Left cardiac atrium (tissue), 4 donors: ENCODE results near the gene ENO2. TPM values are rescaled to one million over a fixed set of nuclear protein-coding genes. Genes with fewer than 3 reads are reported as not detected.

Experiments
- ATAC-seq, 2 donors: fragments of 200-7000 bp; cut with Tn5 transposase; one replicate each; pipeline ENCODE4 v1.9.1; 2020; ENCODE audit warnings: mild to moderate bottlenecking in 2 of 2, moderate library complexity in 2 of 2
- DNase-seq: peaks from one replicate; pipeline ENCODE4 v3.0.0-alpha.2; 2020
- intact Hi-C, 2 donors: fragments of 100-400 bp; cut with DNase I; formaldehyde crosslinking; loops; one replicate each; pipeline versions ENCODE4 v1.14.1 to v1.15.1; 2022 to 2023
- total RNA-seq, 2 donors: library from RNA; stranded (reverse); fragmentation: NEBNext Ultra II Directional; extraction: Animal tissue kit (Norgen Biotek cat#: 25700); gene quantifications; one replicate each; pipeline ENCODE4 v1.2.1, GENCODE V29; 2021
- donor health status: DM: no; HTN: yes; CAD: no.
- donor health status: DM: no; HTN: yes; CAD: no; lungs with severe emphysema.
- donor health status: DM: yes; HTN: yes; CAD: no.
- donor health status: Dilated cardiomyopathy.

The ENO2 gene
- total RNA-seq, 2 donors from 2014 or later: 12.8 to 24.9 TPM

DNA sequence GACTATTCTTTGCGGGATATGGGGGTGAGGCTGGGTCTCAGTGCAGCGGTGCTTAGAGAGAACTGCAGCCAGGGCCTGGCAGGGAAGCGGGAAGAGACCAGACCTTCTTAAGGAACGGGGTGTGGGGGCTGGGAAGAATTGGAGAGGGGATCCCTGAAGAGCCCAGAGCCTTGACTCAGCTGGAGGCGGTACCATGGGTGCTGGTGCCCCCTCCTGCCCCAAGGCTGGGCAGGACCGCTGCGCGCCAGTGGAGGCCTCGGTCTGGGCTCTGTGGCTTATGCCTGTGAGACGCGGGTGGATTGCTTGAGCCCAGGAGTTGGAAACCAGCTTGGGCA is 27.9 kb downstream of the ENO2 start:
- intact Hi-C loops: no loop called here
- DNase-seq (peak; percentile 33), ATAC-seq (no peak)

DNA sequence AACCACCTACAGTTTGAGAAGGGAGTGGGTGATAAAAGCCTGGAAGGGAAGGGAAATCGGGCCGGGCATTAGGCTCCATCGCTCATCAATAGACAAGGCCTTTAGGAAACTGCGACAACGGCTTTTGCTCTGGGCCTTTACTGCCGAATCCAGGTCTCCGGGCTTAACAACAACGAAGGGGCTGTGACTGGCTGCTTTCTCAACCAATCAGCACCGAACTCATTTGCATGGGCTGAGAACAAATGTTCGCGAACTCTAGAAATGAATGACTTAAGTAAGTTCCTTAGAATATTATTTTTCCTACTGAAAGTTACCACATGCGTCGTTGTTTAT is 29.0 kb downstream of the ENO2 start:
- ATAC-seq (peak; percentile 57 to 64), DNase-seq (peak; percentile 83)
- intact Hi-C loops: no loop called here

DNA sequence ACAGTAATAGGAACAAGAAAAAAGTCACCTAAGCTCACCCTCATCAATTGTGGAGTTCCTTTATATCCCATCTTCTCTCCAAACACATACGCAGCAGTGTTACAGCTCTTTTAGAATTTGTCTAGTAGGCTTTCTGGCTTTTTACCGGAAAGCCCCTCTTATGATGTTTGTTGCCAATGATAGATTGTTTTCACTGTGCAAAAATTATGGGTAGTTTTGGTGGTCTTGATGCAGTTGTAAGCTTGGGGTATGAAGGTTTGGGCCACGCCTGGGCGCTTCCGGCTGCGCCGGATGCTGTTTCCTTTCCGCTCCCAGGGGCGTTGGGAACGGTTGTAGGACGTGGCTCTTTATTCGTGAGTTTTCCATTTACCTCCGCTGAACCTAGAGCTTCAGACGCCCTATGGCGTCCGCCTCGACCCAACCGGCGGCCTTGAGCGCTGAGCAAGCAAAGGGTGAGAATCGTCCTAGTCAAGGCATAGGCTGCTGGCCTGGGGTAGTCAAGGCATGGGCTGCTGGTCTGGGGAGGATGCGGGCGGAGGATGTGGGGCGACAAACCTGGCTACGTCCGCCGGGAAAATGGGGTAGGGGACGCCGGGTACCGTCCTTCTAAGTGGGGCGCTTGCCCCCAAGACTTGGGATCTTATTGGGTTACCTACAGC is 29.5 kb downstream of the ENO2 start, which contains the start of the genes C12orf57 and RNU7-1:
Gene C12orf57 (plus strand): TSS at position 301 of the 659 bp plus-strand sequence. CDS start 100 bp downstream, at position 401.
Gene RNU7-1 (plus strand): TSS at position 95 of the 659 bp plus-strand sequence.
- DNase-seq: peak; percentile 83
- peak; percentile 66 to 67 for ATAC-seq
- intact Hi-C loops: loop anchor here in 1 of 2 donors (2.0 kb wide), 2 partner anchors 17 to 165 kb away; partner anchors contain the start of gene C1RL

DNA sequence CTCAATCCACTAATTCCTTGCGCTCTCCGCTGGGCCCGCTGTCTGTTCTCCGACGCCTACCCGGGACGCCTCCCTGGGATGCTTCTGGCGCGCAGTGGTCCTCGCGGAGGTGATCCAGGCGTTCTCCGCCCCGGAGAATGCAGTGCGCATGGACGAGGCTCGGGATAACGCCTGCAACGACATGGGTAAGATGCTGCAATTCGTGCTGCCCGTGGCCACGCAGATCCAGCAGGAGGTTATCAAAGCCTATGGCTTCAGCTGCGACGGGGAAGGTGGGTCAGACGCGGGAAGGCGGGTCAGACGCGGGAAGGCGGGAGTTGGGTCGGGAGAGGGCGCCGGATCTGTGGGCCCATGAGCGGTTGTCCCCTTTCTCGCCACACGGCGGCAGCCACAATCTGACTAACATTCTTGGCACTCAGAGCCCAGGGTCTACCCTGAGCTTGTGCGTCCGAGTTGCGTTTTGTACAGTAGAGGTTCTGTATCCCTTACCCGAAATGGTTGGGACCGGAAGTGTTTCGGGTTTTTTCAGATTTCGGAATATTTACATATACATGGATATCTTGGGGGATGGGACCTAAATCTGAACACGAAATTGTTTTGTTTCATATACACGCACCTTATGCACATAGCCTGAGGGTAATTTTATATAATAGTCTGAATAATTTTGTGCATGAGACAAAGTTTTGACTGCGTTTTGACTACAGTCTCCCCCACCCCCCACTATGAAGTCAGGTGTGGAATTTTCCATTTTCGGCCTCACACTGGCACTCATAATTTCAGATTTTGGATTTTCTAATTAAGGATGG is 30.2 kb downstream of the ENO2 start:
- ATAC-seq: peak; percentile 75 to 80
- peak; percentile 94 for DNase-seq
- intact Hi-C loops: loop anchor here in 1 of 2 donors (2.0 kb wide), 2 partner anchors 16 to 164 kb away; partner anchors contain the start of gene C1RL

DNA sequence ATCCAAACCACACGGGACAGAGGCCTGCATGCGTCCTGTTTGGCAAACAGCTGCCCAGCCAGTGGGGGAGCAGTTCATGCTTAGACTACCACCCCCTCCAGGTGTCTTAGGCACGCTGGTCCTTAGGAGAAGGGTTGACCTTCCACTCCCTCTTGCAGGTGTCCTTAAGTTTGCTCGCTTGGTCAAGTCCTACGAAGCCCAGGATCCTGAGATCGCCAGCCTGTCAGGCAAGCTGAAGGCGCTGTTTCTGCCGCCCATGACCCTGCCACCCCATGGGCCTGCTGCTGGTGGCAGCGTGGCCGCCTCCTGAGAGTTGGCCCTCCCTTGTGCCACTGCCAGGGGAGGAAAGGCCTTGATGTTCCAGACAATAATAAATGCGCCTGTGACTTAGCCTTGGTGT is 31.2 kb downstream of the ENO2 start:
- no peak for ATAC-seq
- intact Hi-C loops: loop anchor here in 1 of 2 donors (2.0 kb wide), 2 partner anchors 15 to 163 kb away; partner anchors contain the start of gene C1RL
- DNase-seq: no peak

DNA sequence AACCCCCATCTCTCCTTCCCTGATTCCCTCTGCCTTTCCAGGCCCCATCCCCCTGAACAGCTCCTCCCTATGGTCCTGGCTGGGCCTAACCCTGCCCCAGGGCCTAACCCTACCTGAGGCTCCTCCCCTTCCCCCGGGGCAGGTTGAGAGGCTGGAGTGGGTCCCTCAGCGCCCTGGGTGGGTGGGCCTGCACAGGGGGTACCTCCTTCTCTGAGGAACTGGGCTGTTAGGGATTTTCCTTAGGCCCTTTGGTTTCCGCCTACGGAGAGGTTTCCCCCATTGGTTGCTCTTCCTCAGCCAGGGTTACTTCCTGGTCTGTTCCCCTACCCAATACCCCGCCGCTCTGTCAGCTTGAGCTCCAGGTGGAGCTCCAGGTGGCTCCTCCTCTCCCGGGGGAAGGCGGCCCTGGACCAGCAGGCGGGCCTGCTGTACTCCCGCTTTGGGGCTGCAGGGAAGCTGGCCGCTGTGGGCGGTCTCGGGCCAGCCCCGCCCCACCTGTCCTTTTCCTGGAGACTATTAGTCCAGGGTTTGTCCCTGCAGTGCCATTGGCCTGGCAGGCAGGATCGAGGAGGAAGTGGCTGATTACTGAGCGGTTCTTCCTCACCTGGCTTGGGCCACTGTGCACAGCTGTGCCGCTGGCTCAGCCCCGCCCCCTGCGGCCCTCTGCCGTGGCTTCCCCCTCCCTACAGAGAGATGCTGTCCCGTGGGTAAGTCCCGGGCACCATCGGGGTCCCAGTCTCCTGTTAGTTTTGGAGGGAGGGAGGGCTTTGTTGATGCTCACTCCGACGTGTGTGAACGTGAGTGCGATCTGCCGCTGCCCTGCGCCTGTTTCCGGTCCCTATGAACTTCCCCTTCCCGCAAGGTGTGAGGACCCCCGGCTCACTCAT is 31.9 kb downstream of the ENO2 start:
- DNase-seq (peak; percentile 62), ATAC-seq (peak in 1 of 2 donors; percentile 44)
- intact Hi-C loops: no loop called here

DNA sequence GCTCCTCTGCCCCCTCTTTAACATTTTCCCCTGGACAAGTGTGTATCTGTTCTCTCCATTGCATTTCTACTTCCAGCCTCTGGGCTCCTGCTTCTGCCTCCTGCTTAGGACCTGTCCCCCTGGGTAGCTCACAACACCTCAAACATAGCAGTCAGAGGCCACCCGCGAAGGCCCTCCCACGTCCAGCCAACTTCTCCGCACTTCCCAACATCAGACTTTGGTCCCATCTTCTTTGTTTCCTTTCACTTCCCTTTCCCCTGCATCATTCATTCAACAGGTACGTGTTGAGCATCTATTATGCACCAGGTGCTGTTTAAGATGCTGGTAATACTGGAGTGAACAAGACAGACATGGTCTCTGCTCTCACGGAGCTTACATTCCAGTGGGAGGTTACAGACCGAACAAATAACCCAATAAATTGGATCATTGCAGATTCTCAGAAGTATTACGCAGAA is 32.6 kb downstream of the ENO2 start:
- DNase-seq (no peak), ATAC-seq (no peak)
- intact Hi-C loops: no loop called here

DNA sequence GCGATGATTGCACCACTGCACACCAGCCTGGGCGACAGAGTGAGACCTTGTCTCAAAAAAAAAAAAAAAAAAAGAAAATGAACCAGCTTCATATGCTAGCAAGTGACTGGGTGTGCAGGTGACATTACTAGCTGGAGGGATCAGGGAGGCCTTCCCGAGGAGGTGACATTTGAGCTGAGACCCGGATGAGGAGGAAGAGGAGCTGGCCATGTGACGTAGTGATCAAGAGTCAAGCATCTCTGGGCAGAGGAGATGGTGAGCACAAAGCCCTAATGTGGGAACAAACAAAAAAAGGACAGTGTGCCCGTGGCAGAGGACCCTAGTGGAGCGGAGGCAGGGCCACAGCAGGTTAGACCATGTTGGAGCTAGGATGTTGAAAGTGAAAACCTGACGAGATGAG is 33.2 kb downstream of the ENO2 start:
- ATAC-seq (no peak), DNase-seq (no peak)
- intact Hi-C loops: no loop called here

DNA sequence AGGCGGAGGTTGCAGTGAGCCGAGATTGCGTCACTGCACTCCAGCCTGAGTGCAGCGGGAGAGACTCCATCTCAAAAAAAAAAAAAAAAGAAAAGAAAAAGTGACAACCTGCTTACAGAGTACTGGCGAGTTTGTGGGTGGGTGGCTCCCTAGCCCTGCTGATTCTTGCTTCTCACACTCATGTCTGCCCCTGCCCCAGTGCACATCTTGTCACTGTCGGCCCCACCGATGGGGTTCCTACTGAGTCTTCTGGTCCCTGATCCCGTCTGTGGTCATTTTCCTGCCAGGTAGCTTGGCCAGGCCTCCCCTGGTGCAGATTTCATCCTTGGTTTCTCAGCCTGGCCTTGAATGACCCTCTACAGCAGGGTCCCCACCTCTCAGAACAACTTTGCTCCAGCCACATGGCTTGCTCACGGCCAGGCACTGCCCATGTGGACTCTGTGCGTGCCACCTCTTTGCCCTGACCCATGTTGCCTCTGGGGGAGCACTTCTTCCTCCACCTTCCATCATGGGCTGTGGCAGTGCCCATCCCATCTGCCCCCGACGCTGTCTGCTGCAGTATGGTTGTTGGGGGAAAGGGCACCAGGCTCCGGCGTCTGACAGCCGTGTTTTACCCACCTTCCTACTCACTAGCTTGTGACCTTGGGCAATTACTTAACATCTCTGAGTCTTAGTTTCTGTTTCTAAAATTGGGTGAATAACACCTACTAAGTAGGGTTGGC is 34.7 kb downstream of the ENO2 start:
- intact Hi-C loops: no loop called here
- ATAC-seq: no peak

DNA sequence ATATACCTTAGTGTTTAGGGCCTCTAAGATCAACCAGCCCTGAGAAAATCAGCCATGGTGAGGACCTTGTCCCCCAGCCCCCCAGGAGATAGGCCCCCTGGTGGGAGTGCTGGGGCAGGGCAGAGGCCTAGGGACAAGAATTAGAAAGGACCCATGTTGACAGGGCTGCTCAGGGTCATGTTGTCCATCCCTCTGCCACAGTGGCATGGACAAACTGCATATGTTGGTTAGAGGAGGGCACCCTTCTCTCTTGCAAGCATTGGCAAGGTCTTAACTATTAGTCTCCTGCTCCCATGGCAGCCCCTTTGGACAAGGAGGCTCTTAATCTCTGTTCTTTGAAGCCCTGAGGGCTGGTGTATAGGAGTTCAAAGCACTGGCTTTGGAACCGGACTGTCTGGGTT is 36.0 kb downstream of the ENO2 start:
- intact Hi-C loops: no loop called here
- ATAC-seq (no peak), DNase-seq (no peak)

More for the DNA sequence above, 34.7 kb downstream of the ENO2 start:
- no peak for DNase-seq

DNA sequence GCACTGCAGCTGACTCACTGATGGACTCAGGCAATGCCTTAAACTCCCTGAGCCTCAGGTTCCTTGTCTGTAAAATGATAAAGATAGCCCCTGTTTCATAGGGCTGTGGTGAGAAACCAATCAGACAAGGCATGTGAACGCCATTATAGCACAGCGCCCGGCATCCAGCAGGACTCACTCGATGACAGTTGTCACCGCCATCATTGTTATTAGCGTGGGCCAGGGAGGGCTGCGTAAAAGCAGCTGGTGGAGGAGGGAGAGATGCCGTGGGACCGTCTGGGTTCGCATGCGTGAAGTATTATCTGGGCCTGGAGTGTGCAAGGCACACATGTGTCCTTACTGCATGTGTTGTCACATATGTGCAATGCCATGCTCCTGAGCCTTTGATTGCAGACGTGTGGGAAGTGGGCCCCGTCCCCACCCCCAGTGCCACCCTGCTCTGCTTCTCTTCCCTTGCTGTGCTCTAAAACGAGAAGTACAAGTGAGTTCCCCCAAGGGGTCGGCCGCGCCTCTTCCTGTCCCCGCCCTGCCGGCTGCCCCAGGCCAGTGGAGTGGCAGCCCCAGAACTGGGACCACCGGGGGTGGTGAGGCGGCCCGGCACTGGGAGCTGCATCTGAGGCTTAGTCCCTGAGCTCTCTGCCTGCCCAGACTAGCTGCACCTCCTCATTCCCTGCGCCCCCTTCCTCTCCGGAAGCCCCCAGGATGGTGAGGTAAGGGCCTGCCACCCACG is 36.6 kb downstream of the ENO2 start, which contains the start of gene PTPN6:
Gene PTPN6 (plus strand): TSS at position 546 of the 730 bp plus-strand sequence. CDS start 157 bp downstream, at position 703.
- DNase-seq (peak; percentile 57), ATAC-seq (peak; percentile 22 to 27)
- intact Hi-C loops: no loop called here

DNA sequence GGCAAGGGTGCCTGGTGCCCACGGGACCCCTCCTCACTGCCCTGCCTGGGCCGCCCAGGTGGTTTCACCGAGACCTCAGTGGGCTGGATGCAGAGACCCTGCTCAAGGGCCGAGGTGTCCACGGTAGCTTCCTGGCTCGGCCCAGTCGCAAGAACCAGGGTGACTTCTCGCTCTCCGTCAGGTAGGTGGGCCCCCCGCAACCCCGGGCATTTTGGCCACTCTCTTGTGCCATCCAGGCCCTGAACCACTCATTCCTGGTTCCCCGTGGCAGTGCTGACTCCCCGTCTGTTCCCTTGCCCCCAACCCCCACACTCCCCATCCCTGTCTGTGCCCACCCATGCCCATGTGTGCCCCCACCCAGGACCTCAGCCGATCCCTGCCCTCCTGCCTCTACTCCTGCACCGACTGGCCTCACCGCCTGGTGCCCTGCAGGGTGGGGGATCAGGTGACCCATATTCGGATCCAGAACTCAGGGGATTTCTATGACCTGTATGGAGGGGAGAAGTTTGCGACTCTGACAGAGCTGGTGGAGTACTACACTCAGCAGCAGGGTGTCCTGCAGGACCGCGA is 37.3 kb downstream of the ENO2 start:
- intact Hi-C loops: no loop called here
- ATAC-seq (no peak), DNase-seq (no peak)

DNA sequence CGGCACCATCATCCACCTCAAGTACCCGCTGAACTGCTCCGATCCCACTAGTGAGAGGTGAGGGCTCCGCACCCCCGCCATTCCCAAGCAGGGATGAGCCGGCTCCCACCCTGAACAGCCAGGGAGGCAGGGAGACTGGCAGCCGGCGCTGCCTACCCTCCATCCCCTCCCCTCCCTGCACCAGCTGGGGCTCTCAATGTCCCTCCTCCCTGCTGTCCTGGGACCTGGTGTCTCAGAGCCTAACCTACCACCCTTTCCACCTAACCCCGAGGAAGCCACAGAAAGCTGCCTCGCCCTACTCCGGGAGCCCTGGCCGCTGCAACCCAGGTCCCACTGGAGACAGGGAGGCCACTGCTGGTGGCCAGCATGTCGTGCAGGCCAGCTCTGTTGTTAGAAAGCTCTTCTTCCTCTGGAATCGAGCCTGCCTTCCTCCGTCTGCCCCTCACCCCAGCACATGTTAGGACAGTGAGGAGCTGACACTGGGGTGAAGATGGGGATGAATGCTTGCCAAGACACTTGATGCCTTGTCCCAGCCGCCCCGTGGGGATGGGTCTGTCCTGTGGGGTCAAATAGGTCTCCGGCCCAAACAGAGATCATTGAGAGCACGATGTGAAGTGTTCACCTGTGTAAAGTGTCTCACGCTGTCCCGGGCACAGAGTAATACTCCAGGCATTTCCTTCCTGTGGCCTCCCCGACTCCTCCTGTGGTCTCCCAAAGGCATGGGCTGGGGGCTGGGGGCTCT is 37.9 kb downstream of the ENO2 start:
- DNase-seq: no peak
- ATAC-seq: no peak
- intact Hi-C loops: no loop called here

DNA sequence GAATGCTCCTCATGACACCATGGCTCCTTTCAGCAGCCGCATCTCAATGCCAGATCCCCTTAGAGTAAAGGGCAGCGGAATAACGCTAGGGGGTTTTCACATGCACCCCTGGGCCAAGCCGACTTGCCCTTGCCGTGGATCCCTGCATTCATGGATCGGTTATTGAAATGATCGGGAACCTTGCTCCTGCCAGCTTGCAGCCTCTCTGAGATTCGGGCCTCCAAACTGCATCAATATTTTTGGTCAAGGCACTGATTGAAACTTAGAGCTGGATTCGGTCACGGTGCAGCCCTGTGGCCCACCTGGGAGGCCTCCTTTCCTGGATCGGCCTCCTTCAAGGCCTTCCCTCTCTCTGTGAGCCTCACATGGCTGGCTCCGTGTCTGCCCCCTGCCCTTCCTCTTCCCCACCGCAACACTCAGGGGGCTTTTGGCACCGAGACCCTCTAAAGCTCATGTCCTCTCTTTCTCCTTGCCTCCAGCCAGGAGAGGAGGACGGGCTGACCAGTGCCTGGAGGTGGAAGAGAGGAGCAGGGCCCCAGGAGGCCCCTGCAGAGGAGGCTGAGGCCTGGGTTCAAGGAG is 38.6 kb downstream of the ENO2 start:
- no peak for ATAC-seq
- intact Hi-C loops: no loop called here

DNA sequence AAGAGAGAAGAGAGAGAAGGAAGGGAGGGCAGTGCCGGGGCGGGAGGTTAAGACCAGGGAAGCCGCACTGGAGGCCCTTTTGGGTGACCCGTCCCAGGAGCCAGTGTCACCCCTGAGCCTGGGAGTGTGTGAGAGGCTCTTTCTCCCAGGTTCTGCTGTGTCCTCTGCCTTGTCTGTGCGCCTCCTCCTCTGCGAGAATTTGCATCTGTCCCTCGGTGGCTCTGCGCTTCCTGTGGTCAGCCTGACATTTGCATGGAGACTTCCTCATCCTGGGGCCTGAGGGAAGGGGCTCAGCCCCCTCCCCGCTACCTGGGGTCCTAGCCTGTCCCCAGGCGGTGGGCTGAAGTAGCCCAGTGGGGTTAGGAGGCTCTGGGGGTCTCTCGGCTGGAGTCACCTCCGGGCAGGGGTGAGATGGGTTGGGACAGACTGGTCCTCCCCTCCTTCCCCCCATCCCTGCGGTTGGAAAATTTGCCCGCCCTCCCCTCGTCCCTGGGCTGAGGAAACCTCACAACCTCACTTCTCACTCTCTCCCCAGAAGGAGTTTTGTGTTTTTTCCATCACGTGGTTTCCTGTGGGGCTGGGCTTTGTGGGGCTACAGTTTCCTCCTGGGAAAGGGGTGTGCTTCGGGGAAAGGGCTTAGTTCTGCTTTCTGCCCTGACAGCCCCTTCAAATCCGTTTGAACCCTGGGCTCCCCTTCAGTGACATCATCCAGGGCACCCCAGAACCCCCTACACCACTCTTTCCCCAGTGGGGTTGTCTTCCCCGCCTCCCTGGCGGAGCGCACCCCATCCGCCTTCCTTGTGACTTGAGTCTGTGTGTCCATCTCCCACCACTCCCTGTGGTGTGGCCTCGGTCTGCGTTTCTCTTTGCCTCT is 39.3 kb downstream of the ENO2 start:
- ATAC-seq (peak; percentile 54 to 63), DNase-seq (peak; percentile 53)
- intact Hi-C loops: no loop called here

More for the DNA sequence above, 38.6 kb downstream of the ENO2 start:
- DNase-seq: no peak
